HG03521 (cell line): ENCODE results near the gene DIS3L2.

ENCODE experiments used
- ATAC-seq: cut with Tn5 transposase; IDR thresholded peaks from one replicate; pipeline ENCODE4 v1.9.1; 2021; ENCODE audit warnings: mild to moderate bottlenecking, moderate library complexity; ENCODE audit not compliant: unreplicated experiment

DIS3L2 gene, protein sequence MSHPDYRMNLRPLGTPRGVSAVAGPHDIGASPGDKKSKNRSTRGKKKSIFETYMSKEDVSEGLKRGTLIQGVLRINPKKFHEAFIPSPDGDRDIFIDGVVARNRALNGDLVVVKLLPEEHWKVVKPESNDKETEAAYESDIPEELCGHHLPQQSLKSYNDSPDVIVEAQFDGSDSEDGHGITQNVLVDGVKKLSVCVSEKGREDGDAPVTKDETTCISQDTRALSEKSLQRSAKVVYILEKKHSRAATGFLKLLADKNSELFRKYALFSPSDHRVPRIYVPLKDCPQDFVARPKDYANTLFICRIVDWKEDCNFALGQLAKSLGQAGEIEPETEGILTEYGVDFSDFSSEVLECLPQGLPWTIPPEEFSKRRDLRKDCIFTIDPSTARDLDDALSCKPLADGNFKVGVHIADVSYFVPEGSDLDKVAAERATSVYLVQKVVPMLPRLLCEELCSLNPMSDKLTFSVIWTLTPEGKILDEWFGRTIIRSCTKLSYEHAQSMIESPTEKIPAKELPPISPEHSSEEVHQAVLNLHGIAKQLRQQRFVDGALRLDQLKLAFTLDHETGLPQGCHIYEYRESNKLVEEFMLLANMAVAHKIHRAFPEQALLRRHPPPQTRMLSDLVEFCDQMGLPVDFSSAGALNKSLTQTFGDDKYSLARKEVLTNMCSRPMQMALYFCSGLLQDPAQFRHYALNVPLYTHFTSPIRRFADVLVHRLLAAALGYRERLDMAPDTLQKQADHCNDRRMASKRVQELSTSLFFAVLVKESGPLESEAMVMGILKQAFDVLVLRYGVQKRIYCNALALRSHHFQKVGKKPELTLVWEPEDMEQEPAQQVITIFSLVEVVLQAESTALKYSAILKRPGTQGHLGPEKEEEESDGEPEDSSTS

DNA sequence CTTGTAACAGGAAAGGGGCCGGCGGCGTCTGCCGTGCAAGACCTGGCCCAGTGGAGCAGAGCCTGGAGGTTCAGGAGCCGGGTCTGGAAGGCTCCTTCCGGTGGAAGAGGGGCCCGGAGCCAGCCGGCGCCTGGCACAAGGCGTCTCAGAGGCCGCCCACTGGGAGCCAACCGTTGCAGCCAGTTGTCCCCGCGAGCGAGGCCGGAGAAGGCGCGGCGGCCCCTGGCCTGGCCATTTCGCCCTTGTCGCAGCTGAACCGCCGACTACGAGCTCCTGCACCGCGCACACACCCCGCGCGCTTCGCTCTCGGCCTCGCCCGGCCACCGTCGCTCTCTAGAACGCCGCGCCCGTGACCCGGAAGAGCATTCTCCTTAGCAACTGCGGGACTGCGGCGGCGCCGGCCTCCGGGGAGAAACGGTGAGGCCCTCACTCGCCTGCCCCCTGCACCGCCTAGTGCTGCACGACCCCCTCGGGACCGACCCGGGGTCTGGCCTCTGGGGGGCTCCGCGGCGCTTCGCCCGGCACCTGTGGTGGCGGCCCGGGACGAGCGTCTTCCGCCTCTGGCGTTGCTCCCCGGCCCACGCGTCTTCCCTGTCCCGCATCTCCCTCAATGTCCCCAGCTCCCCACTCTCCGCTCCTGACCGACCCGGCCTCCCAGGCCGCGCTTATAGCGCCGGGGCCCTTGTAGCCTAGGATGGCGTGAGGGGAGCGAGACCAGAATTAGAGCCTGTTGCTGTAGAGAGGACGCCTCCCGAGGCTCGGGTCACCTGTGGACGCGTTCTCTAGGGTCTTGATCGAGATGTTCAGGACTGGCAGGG is at the start of gene DIS3L2:
DIS3L2 (plus strand) TSS at position 365 of the 818 bp plus-strand sequence. CDS start 53,215 bp downstream, outside the sequence.
- ATAC-seq: peak; percentile 93

DNA sequence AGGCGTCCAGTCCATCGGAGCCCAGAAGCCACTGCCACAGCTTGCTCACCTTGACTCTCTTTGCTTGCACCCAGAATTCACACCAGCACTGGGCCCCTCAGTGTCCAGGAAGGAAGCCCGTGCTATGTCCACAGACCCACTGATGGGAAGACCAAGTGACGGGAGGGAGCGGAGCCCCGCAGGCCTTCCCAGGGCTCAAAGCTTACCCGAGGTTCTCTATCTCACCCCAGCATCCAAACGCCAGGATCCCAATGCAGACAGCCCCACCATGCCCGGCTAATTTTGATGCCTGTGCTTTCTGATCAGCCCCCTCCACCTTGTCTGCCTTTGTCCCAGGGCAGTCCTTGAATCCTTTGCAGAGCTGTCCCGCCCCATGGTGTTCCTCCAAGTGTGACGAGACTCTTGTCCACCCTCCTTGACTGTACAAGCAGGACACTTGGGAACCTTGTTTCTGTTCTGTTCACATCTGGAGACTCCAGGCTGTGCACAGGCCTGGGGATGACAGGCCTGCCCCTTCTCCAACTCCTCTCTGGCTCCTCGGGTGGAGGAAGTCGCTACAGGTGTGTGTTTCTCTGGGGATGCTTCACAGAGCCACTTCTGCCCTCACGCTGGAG is 47.3 kb upstream of the DIS3L2 start:
- no peak for ATAC-seq

DNA sequence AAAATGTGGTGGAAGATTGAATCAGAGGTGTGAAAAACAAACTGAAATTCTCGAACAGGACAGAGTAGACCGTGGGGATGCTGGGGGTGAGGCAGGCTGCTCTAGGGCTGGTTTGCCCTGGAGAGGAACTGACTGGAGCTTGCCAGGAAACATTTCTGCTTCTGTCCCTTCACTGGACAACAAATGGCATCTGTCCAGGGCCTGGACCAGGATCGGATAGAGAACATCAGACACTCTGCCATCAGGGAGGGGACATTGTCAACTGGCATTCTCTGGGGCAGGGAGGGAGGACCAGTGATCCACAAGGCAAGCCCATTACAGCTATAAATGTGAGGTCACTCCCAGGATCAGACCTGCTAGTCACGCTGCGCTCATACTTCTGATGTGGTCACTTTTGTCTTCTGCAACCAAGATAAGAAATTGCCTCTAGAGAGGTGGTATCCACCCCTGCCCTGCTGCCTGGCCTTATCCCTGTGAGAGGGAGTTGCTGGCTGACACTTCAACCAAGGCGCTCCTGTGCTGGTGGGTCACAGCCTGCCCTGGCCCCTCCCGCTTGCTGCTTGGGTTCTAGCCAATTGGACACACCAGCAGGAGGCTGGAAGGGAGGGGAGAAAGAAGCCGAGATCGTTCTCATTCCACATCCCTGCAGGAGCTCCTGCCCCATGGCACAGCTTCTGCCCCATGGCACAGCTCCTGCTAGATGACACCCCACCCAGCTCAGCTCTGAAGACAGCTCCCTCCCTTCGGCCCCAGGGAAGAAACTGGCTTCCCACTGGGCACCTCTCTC is 44.0 kb upstream of the DIS3L2 start:
- ATAC-seq: no peak

DNA sequence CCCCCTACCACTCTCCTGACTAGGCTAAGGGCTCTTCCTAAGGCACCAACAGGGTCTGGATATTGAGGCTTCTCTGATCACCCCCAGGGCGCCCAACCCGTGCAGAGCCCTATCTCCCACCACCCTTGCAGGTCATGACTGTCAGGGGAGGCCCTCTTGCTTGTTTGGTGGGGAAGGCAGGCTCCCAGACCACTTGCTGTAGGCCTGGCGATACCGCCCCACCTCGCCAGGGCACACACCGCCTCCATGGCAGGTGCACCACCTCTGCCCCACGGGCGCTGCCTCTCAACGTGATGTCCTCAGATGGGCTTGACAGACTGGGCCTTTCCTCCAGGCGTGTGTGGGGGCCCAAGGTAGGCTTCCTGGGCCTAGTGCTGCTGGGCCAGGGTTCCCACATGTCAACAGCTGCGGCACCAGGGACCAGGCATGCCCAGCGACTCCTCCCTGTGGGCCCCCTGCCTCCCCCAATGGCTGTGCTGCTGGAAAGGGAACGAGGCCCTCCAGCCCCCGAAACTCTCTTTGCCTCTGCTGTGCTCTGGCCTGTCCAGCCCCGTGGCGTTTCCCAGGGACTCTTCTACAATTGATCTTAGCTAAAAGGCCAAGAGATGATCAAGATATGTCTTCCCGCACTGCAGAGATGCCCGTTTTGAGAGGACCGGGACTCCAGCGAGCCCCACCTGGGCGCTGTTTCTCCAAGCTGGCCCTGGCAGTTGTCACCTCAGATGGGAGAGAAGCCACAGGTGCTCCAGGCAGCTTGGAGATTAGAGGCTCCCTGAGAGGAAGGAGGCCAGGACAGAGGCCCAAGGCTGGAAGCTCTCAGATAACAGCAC is 42.8 kb upstream of the DIS3L2 start:
- no peak for ATAC-seq

DNA sequence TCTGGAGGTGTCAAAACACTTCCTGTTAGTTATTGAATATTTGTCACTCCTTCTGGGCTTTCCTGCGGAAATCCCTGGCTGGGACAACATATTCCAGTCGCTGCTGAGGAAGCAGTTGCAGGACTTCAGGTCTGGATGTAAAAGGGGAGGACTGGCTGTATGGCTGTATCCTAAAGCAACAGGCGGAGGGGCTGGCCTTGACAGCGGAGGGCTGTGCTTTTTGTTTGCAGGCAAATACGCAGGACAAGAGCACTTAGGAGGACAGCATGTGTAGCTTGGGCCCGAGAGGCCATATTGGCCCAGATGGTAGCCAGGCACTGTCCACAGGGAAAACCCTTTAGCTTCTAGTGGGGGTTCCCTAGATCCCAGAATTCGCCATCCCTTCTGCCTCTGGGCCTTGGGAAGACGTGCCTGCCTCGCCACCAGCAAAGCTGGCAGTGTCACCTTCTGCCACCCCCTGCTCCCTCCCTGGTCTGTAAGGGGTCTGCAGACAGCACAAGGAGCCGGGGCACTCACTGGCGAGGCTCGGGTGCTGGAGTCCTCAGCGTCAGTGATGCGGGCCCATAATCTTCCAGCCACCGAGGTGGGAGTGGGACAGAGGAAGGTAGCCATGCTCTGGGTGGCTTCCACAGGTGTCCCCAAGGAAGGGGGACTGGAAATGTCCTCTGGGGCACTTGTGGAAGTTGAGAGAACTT is 42.0 kb upstream of the DIS3L2 start:
- no peak for ATAC-seq

DNA sequence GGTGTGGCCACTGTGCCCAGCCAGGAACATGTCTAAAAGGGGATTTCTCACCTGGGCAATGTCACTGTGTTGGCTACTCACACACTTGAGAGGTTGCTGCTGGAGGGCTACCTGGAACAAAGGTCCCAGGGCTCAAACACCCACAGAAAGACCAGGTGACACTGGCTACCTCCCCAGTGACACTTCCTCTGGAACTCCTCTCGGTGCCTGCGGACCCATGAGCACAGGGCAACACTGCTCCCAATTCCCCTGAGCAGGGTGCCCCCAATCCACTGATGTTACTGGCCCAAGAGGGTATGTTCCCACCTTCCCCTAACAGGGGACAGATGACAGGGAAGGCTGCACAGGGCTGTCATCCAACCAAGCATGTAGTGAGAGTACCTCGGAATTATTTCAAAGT is 41.1 kb upstream of the DIS3L2 start:
- ATAC-seq: no peak

DNA sequence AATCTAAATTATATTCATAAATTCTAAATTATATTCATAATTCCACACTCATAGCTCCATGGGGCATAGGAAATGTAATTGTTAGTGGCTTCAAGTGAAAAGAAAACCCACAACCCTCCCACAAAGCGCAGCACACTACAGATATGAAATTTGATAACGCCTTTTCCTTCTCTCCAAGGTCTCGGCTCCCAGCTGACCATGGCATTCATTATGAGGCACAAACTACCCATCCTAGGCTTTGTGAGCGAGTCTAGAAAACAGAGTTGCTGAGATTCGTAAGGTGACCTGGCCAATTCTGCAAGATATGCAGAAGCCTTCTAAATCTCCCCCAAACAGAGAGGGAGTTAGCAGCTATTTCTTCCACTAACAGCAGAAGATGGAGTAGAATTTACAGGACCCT is 40.7 kb upstream of the DIS3L2 start:
- ATAC-seq: no peak

DNA sequence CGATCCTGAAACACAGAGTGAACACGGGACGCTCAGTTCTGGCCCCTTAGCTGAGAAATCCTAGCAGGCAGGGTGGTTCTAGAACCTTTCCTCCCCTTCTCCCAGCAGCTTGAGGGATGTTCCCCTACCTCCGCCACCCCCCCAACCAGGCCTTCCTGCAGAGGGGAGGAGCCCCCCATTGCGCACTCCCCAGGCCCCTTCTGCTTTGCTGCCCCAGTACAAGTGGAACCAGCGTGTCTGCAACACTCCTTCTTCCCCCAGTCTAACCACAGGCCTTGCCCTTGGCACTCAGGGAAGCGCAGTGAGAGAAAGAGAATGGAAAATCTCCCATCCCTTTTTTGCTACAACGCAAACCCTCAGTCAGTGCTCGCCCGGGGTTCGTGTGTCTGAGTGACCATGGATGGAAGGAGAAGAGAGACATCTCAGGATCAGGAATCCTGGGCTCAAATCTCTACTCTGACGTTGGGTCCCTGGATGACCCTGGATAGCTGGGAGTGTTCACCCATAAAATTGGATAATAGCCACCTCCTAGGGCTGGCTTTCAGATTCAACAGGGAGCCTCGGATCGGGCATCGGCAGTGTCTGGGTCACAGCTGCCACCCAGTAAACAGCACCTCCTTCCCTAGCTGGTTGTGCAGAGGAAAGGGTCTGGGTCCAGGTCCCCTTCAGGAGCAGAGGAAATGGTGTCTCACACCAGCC is 39.1 kb upstream of the DIS3L2 start:
- ATAC-seq: no peak

DNA sequence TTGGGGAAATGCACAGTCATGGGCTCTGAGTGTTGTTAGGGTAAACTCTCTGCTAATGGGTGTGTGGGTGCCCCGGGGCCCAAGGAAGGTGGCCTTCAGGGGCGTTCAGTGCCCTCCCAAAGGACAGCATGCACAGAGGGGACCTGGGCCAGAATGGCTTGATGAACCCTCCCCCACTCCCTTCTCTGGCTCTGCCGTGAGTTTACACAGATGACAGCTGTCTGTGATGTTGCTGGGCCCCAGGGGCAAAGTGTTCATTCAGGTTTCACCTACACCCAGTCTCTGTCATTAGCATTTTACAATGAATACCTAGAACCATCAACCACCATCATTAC is 38.5 kb upstream of the DIS3L2 start:
- ATAC-seq: no peak

DNA sequence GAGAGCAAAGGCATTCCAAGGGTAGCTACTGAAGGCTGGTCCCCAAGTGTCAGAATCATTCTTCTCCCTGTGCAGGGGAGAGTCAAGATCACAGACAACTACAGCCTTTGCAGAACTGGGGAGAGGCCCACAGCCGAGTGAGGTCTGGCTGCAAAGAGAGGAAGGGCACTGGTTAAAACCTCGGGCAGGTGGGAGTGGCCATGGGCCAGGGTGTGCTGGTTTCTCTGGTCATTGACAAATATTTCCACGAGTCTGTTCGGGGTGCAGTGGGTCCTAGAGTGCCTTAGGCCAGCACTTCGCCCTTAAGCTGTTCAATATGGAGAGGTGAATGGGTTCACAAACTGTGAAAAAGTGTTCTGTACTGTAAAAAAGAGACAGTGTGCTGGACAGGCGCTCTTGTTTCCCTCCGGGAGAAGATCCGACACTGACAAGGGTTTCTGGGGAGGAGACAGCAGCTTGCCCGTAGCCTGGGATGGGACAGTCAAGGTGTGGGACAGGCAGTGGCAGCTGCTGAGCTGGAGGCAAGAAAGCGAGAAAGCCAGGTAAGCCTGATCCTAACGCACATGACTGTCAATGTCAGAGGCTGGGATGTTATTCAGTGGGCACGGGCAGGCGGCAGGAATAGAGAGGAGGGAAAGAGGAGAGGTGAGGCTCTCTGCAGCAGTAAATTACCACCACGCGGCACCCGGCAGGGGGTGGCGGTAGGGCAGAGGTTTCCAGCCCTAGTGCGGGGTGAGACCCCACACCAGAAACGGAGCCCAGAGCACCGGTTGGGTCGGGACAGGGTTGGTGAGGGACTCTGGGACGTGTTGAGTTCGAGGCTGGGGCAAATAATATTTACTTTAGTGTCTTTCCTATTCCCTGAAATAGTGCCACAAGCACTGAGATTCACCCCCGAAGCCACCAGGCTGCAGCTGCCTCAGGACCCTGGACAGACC is 37.3 kb upstream of the DIS3L2 start:
- no peak for ATAC-seq

DNA sequence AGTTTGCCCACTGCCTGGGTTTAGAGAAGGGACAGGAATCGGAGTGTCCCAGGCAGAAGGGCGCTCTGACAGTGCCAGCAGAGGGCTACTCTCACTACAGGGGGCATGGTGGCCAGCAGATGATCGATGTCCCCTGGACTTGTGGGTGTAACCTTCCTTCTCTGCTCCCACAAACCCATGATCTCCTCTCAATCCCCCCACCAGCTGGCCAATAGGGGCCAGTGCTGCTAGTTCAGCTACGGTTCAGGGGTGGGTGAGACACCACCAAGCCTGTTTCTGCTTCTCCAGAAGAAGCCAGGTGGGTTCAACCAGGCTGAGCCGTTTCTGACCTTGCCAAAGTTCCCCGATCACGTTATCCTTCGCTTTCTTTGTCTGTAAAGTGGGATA is 36.6 kb upstream of the DIS3L2 start:
- ATAC-seq: no peak

DNA sequence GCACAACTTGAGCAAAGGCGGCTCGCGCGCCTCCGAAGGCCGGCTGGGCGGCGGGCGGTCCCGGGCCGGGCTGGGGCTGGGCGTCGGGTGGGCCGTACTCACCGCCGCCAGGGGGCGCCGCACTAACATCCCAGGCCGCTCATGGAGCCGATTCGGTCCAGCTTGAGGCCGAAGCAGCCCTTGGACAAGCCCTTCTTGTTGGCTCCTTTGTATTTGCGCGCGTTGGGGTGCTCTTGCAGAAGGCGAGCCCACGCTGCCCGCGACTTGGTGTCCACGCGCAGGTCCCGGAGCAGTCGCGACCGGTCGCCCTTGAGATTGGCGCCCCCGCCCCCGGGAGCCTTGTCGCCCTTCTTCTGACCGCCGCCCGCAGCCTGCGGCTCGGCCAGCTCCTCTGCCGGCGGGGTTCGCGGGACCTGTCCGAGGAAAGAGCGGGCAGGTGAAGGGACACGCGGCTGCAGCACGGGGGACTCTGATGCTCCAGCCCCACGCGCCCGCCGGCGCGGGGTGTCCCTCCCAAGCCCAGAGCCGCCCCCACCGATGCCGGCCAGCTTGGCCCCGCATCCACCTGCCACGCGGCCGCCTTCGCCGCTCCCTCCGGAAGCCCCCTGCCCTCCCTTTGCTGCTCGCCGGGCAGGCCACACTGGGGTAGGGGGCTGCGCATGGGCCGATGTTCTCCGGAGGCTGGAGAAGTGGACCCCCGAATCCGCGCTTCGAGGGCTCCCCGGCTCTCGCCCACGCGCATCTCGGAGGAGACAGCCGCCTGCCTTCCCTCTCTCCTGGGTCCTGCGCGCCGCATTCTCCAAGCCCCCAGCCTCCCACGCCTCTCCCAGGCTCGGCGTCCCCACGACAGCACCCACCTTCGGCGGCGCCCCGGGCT is 36.0 kb upstream of the DIS3L2 start:
- ATAC-seq: no peak

DNA sequence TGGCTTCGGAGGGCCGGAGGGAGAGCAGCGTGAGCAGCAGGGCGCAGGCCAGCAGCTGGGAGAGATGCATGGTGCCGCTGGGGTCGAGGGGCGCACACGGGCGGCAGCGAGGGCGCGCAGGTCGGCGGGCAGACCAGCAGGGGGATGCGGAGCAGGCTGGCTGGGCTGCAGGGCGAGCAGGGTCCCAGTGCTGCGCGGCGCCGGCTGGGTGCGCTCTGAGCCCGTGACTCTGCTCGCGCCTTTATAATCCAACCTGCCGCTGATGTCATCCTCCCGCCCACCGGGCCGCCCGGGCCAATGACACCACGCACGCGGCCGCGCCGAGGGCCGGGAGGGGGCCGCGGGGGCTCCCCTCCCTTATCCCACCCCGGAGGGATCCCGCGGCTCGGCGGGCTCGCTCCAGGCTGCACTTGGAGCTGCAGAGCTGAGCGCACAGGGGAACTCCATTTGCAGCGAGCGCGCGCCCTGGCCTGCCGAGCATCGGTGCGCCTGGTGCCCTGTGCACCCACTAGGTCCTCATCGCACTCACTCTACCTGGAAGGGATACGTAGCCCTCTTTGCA is 35.3 kb upstream of the DIS3L2 start, which contains the start of gene NPPC:
NPPC (minus strand) TSS at position 217 of the 562 bp plus-strand sequence; CDS start at position 70, 147 bp downstream.
- peak; percentile 46 for ATAC-seq

DNA sequence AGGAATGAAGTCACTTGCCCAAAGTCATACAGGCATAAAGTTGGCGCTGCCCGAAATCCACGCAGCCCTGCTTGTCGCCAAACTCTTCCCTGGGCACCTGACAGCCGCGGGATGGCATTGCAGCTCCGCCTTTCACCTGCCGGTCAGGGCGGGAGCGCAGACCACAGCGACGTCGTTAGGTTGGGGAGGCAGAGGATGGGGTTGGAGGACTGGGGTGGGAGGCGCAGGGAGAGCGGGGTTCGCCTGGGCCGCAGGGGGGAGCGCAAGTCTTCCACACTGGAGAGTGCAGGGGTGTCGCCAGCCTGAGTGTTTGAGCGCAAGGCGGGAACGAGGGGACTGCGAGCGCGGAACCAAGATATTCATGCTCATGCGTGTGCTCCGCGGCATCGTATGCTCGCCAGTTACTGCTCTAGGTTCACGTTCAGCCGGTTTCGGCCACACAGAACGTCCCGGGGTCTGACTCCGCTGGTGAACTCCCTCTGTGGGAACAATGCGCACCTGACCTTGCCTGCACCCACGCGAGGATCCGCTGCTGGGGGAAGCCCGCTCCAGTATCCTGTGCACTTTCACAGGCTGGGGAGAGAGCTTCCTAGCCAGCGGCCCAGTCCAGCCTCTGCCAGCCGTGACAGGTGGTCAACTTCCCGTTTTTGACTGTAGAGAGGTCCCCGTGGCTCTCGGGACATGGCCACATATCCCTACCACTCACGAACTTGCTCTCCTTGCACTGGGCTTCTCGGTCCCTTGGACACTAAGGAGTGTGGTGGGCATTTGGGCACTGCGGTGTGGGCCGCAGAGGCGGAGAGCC is 34.5 kb upstream of the DIS3L2 start:
- no peak for ATAC-seq

DNA sequence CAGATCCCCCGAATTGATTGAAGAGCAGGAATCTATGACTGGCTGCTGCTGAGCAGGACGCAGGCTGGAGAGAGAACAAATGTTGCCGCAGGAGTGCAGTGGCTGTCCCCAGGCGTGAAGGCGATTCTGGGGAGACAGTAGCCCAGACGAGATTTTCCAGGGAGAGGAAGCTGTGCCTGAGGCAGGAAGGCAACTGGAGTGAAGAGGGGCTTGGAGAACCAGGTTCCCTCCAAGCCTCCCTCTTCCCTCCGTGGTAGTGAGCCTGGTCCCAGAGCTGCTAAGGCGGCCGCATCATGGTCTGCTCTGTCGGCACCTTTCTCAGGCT is 34.0 kb upstream of the DIS3L2 start:
- no peak for ATAC-seq
